A549 treated with CORT108297 at 1 μM for 4 hours (cell line): Measurements from ENCODE around the gene HSPB3. TPM values are rescaled to one million over a fixed set of nuclear protein-coding genes. Genes with fewer than 3 reads are reported as not detected.

Experiments
- total RNA-seq: library from RNA; stranded (reverse); fragments of 200-300 nt; extraction: Qiagen RNA extraction; gene quantifications from 5 replicates; pipeline ENCODE4 v1.2.3, GENCODE V29; 2022

HSPB3 gene
- total RNA-seq: 0.10 to 0.15 TPM in 2 of 5 replicates, not detected in the others

GRCh38 chr5:54455413-54456157 lies at the start of gene HSPB3:
HSPB3 (plus strand) TSS chr5:54455699; CDS start chr5:54455790, 91 bp downstream.

Other genes starting within 250 kb of the HSPB3 start
- 3.5 to 7.2 TPM (median 4.7 TPM) in 5 replicates for gene ARL15, start 145.1 kb upstream of the HSPB3 start, total RNA-seq
- gene SNX18, start 62.1 kb downstream of the HSPB3 start, total RNA-seq: 4.7 to 7.8 TPM (median 6.2 TPM) in 5 replicates